Astrocyte (in vitro differentiated cells and primary cell): Measurements from ENCODE around the gene PTRH1. TPM values are rescaled to one million over a fixed set of nuclear protein-coding genes. Genes with fewer than 3 reads are reported as not detected.

Source experiments
- DNase-seq: peaks from one replicate; pipeline ENCODE4 v3.0.0-alpha.2; 2010; ENCODE audit warnings: low read depth
- FAIRE-seq: peaks from 2 replicates; lab custom pipeline; 2011; peaks lifted over from hg19 to GRCh38; lab: Jason Lieb, UNC
- H2AFZ ChIP-seq: 2 replicates; pipeline ENCODE4 v1.6.0; 2012; ENCODE audit warnings: low read depth, low read length, inconsistent platforms
- H3K27ac ChIP-seq: 2 replicates; pipeline ENCODE4 v1.5.1; 2011; ENCODE audit warnings: low read depth, low read length, inconsistent platforms
- H3K27me3 ChIP-seq: 2 replicates; pipeline ENCODE4 v1.6.0; 2011; ENCODE audit warnings: low read length, inconsistent platforms; ENCODE audit not compliant: insufficient read depth
- H3K36me3 ChIP-seq: 2 replicates; pipeline ENCODE4 v1.5.1; 2011; ENCODE audit warnings: low read length, inconsistent platforms; ENCODE audit not compliant: insufficient read depth
- H3K4me1 ChIP-seq: 2 replicates; pipeline ENCODE4 v1.5.1; 2011; ENCODE audit warnings: low read length, inconsistent platforms; ENCODE audit not compliant: insufficient read depth
- H3K4me2 ChIP-seq: 2 replicates; pipeline ENCODE4 v1.6.0; 2012; ENCODE audit warnings: low read length, inconsistent platforms
- H3K4me3 ChIP-seq: 2 replicates; pipeline ENCODE4 v1.5.1; 2011; ENCODE audit warnings: low read depth, mild to moderate bottlenecking, low read length, inconsistent platforms; ENCODE audit not compliant: insufficient read depth
- H3K79me2 ChIP-seq: 2 replicates; pipeline ENCODE4 v1.6.0; 2012; ENCODE audit warnings: mild to moderate bottlenecking, low read length, inconsistent platforms; ENCODE audit not compliant: insufficient read depth
- H3K9ac ChIP-seq: 2 replicates; pipeline ENCODE4 v1.6.0; 2012; ENCODE audit warnings: mild to moderate bottlenecking, low read length, inconsistent platforms
- H3K9me3 ChIP-seq: 2 replicates; pipeline ENCODE4 v1.5.1; 2012; ENCODE audit warnings: low read depth, mild to moderate bottlenecking, low read length, inconsistent platforms; ENCODE audit not compliant: insufficient read depth
- H4K20me1 ChIP-seq: 2 replicates; pipeline ENCODE4 v1.6.0; 2012; ENCODE audit warnings: low read length, inconsistent platforms; ENCODE audit not compliant: insufficient read depth
- H3K27ac Mint-ChIP-seq: one replicate; pipeline ENCODE4 v1.8.0; 2021; ENCODE audit warnings: mild to moderate bottlenecking, mixed read lengths; ENCODE audit not compliant: unreplicated experiment
- H3K27me3 Mint-ChIP-seq: one replicate; pipeline ENCODE4 v1.8.0; 2021; ENCODE audit warnings: low read depth, mixed read lengths; ENCODE audit not compliant: unreplicated experiment
- H3K36me3 Mint-ChIP-seq: one replicate; pipeline ENCODE4 v1.8.0; 2021; ENCODE audit warnings: low read depth, mixed read lengths; ENCODE audit not compliant: unreplicated experiment
- H3K4me1 Mint-ChIP-seq: one replicate; pipeline ENCODE4 v1.8.0; 2021; ENCODE audit warnings: low read depth, mixed read lengths; ENCODE audit not compliant: unreplicated experiment
- H3K4me3 Mint-ChIP-seq: one replicate; pipeline ENCODE4 v1.8.0; 2021; ENCODE audit warnings: mild to moderate bottlenecking, moderate library complexity, mixed read lengths; ENCODE audit not compliant: unreplicated experiment
- H3K9me3 Mint-ChIP-seq: one replicate; pipeline ENCODE4 v1.8.0; 2021; ENCODE audit warnings: mild to moderate bottlenecking, mixed read lengths; ENCODE audit not compliant: unreplicated experiment
- EZH2 ChIP-seq: IDR thresholded peaks from 2 replicates; pipeline ENCODE4 v1.6.1; 2012; ENCODE audit warnings: mild to moderate bottlenecking, low read length, inconsistent platforms; ENCODE audit not compliant: insufficient read depth
- total RNA-seq: library from RNA; stranded (reverse); gene quantifications from 2 replicates; pipeline ENCODE4 v1.2.1, GENCODE V29; 2021
- TF ChIP-seq, protein P1 (sequence below): IDR thresholded peaks from 2 replicates; pipeline ENCODE4 v1.5.1; 2011; ENCODE audit warnings: low read depth, mild to moderate bottlenecking, inconsistent platforms, low read length, moderate library complexity; ENCODE audit not compliant: insufficient read depth

The PTRH1 gene
- total RNA-seq, 1 donor from 2014 or later: 9.9 TPM

DNA sequence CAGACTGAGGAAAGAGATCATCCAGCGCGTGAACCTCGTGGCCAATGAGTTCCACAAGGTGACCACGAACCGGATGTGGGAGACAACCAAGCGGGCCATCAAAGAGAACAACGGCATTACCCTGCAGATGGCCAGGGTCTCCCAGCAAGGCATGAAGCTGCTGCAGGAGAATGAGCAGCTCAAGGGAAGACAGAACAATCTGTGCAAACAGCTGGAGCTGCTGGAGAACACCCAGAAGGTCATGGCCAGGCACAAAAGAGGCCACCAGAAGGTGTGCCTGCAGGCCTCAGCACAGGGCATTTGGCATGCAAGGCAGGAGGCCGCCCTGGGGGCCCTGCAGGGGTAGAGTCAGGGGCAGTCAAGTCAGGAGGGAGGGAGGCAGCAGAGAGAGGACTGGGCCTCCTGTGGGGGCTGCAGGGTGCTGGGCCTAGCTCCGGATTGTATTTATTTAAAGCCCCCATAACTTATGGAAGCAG, 4.2 kb downstream of the PTRH1 start:
- Histone ChIP-seq H2AFZ (no peak overlapping the region), H3K4me3 (no peak overlapping the region), H3K4me2 (no peak overlapping the region), H3K79me2 (peaks cover 9% of the 10 kb centered on the region), H3K36me3 (no peaks in the 10 kb centered on the region), H4K20me1 (peaks cover 40% of the 10 kb centered on the region), H3K27me3 (no peaks in the 10 kb centered on the region), H3K4me1 (peaks cover 12% of the 10 kb centered on the region), H3K9me3 (no peaks in the 10 kb centered on the region), H3K27ac (no peak overlapping the region), H3K9ac (no peak overlapping the region)
- TF ChIP-seq EZH2: no peak
- TF ChIP-seq, protein P1, sequence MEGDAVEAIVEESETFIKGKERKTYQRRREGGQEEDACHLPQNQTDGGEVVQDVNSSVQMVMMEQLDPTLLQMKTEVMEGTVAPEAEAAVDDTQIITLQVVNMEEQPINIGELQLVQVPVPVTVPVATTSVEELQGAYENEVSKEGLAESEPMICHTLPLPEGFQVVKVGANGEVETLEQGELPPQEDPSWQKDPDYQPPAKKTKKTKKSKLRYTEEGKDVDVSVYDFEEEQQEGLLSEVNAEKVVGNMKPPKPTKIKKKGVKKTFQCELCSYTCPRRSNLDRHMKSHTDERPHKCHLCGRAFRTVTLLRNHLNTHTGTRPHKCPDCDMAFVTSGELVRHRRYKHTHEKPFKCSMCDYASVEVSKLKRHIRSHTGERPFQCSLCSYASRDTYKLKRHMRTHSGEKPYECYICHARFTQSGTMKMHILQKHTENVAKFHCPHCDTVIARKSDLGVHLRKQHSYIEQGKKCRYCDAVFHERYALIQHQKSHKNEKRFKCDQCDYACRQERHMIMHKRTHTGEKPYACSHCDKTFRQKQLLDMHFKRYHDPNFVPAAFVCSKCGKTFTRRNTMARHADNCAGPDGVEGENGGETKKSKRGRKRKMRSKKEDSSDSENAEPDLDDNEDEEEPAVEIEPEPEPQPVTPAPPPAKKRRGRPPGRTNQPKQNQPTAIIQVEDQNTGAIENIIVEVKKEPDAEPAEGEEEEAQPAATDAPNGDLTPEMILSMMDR: no peak
- no peak overlapping the region for H3K4me3 Mint-ChIP-seq
- H3K9me3 Mint-ChIP-seq: no peaks in the 10 kb centered on the region
- FAIRE-seq (no peak), DNase-seq (no peak)
- peaks cover 12% of the 10 kb centered on the region for H3K36me3 Mint-ChIP-seq
- H3K4me1 Mint-ChIP-seq: peaks cover 2% of the 10 kb centered on the region
- H3K27ac Mint-ChIP-seq: no peak overlapping the region
- H3K27me3 Mint-ChIP-seq: peaks cover 4% of the 10 kb centered on the region

DNA sequence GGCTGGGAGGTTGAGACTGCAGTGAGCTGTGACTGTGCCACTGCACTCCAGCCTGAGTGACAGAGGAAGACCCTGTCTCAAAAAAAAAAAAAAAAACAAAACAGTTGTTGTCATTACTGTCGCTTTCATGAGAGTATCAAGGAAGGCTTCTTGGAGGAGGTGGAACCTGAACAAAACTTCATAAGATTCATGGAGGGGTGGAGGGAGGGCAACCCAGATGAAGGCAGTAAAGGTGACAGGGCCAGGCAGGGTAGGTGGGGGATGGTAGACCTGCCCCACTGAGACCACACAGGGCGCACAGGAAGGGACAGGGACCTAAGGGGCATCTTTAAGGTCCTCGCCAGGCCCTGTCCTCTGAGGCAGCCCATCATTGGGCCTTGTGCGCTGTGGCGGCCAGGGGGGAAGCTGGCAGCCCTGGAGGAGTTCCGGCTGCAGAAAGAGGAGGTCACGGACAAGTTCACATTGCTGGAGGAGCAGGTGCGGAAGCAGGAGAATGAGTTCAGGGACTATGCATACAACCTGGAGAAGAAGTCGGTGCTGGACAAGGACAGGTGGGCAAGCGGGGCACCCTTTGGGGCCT, 5.2 kb downstream of the PTRH1 start:
- FAIRE-seq: no peak
- peaks cover 9% of the 10 kb centered on the region for H3K79me2 ChIP-seq
- H3K27ac ChIP-seq: no peak overlapping the region

More for the DNA sequence above, 5.2 kb downstream of the PTRH1 start:
- H3K36me3 Mint-ChIP-seq: peaks cover 12% of the 10 kb centered on the region
- TF ChIP-seq, protein P1: no peak
- no peak for TF ChIP-seq EZH2
- DNase-seq: no peak
- H3K36me3 ChIP-seq: no peaks in the 10 kb centered on the region
- H2AFZ ChIP-seq: no peak overlapping the region
- H3K4me3 Mint-ChIP-seq: no peak overlapping the region
- no peaks in the 10 kb centered on the region for H3K9me3 Mint-ChIP-seq
- peaks cover 6% of the 10 kb centered on the region for H3K27me3 Mint-ChIP-seq
- H3K9me3 ChIP-seq: no peaks in the 10 kb centered on the region
- H4K20me1 ChIP-seq: peaks cover 40% of the 10 kb centered on the region
- no peak overlapping the region for H3K9ac ChIP-seq
- H3K27me3 ChIP-seq: no peaks in the 10 kb centered on the region
- no peak overlapping the region for H3K27ac Mint-ChIP-seq
- H3K4me1 Mint-ChIP-seq: no peaks in the 10 kb centered on the region
- peaks cover 8% of the 10 kb centered on the region for H3K4me1 ChIP-seq
- no peak overlapping the region for H3K4me2 ChIP-seq
- H3K4me3 ChIP-seq: no peak overlapping the region
